Stimulated activated naive CD4-positive, alpha-beta T cell (primary cell): ENCODE results near the gene SWSAP1.
A peak's percentile ranks its signal among the peaks of the same experiment; 100 is the strongest.

Experiments
- DNase-seq, 6 experiments: peaks; one replicate each; lab custom pipeline; 2025; lab: John Stamatoyannopoulos, UW

The SWSAP1 gene

DNA sequence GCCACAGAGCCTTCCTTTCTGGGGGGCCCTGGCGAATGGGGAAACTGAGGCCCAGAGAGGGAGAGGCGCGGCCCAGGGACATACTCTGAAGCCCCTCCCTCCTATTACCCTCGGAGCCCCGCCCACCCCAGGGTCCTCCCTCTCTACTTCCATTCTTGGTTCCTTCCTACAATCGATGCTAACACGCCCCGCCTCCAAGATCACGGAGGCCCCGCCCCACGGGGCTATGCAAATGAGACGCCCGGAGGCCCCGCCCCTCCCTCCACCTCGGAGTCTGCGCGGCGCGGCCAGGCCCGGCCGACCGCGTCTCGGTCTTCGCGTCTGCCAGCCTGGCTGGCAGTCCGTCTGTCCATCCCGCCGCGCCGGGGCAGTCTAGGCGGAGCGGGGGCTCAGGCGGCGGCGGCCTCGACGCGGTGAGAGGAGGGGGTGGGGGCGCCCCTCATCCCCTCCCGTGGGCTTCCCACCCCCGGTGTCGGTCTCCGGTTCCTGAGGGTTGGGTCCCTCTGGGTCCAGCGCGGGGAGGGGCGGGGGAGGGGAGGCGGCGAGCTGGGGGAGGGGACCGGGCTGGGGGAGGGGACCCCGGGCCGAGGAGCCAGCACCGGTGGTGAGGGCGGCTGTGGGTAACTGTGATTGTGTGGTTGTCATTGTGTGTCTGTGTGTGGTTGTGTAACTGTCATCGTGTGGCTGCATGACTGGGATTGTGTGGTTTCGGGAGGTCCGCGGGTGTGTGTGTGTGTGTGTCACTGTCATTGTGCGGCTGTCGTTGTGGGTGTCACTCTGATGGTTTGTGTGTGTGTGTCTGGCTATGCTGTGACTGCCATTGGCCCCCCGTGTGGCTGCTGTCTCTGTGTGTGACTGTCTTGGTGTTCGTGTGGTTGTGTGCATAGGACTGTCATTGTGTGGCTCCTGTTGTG lies 19.0 kb upstream of the SWSAP1 start, which contains the start of gene PLPPR2:
PLPPR2 (plus strand) TSS at position 273 of the 914 bp plus-strand sequence. CDS start 2,242 bp downstream, outside the sequence.
- peak; percentile 60 to 84 (median 78) for DNase-seq

DNA sequence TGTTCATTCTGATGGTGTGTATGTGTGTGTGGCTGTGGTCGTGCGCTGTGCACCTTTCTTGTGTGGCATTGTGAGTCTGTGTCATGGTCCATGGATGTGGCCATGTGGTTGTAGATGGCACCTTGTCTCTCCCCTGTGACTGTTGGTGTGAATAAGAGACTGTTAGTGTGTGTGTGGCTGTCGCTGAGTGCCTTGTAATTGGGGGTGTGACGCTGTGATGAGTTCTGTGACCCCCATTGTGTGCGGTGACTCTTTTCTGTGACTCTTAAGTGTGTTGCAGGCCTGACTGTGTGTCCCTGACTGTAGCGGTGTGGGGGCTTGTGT lies 18.4 kb upstream of the SWSAP1 start:
- no peak for DNase-seq

DNA sequence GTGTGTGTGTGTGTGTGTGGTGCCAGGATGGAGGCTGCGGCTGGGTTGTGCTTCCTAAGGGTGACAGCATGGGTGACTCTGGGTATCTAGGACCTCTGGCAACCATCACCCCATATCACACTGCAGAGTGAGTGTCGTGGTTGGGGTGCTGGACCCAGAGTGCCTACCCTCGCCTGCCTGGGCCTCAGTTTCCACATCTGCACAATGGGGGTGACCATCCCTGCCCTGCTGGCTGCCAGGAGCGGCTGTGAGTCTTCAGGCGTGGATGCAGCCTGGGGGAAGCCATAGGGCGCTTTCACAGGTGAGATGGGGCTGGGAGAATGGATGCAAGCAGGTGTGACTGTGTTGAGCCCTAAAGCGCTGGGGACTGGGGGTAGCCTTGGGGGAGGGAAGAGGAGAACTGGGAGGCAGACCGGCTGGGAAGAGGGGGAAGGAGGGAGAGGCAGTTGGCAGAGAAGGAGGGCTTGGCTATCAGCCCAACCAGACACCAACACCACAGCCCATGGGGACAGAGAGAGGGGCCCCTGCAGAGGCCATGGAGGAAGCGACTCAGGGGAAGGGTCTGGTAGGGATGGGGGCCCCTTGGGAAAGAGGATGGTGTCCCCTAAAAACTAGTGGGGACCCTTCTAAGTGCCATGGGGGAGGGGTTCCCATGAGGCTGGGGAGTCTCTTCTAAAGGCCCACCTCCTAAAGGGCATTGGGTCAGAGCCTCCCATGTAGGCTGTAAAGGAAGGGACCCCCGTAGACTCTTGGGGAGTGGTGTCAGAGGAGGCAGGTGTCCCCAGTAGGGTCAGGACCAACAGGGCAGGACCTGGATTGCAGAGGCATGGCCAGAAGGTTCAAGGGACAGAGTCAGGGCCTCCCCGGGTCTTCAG lies 17.6 kb upstream of the SWSAP1 start:
- no peak for DNase-seq

DNA sequence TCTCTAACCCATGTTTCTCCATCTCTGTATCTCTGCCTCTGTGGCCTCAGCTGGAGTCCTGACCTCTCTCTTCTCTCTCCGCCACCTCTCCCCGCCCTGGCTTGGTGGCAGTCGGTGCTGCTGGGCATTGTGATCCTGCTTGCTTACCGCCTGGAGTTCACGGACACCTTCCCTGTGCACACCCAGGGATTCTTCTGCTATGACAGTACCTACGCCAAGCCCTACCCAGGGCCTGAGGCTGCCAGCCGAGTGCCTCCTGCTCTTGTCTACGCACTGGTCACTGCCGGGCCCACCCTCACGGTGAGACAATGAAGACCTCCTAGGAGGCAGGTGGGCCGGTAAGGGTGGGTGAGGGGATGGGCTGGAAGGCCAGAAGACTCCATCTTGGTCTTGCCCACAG lies 15.0 kb upstream of the SWSAP1 start:
- DNase-seq: no peak

DNA sequence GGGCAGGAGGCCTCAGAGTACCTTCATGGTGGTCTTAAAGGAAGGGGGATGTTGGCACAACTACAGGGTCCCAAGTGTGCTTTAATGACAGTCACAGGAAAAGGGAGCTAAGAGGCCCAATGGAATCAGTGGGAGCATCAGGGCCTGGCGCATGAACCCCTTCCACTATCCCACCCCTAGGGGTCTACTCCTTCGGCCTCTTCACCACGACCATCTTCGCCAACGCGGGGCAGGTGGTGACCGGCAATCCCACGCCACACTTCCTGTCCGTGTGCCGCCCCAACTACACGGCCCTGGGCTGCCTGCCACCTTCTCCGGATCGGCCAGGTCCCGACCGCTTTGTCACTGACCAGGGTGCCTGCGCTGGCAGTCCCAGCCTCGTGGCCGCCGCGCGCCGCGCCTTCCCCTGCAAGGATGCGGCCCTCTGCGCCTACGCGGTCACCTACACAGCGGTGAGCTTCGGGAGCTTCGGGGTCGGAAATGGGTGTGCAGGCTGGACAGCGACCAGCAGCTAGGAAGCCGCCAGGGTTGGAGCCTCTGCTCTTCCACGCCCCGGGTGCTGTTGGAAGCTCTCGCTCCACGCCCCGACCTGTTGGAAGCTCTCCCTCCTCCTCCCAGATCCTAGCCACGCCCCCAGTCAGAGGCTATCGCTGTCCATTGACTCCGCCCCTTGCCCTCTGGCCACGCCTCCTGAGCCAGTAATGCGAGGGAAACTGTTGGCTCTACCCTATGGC lies 13.3 kb upstream of the SWSAP1 start:
- DNase-seq: no peak

DNA sequence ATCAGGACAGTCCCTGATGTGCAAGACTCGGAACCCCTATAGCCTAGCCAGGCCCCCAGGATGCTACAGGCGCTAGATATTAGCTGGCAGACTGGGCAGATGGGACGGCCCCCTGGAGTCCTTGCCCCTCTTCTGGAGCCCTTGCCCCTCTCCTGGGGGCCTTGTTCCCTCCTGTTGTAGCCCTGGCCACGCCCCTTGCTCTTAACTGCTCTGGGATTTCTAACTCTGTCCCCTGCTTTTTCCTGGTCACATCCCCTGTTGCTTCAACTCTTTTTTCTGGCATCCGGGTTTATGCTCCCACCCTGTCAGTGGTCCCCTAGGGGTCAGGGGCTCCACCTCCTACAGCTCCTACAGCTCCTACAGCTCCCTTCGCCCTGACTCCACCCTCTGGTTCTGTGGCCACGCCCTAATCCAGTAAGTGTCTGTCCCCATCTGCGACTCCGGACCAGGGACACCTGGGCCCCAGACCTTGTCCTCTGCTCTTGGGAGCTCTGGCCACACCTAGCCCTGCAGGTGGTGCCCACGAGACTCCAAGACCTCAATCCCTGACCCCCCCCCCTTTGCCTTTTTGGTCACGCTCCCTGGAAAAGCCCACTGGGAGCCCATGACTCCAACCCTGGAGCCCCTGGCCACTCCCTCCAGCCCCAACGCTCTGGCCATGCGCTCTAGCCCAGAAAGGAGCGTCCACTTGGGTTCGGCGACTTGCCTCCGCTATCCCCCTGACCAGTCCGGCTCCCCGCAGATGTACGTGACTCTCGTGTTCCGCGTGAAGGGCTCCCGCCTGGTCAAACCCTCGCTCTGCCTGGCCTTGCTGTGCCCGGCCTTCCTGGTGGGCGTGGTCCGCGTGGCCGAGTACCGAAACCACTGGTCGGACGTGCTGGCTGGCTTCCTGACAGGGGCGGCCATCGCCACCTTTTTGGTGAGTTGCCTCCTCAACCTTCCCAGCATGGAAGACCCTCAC lies 12.4 kb upstream of the SWSAP1 start:
- DNase-seq: no peak

DNA sequence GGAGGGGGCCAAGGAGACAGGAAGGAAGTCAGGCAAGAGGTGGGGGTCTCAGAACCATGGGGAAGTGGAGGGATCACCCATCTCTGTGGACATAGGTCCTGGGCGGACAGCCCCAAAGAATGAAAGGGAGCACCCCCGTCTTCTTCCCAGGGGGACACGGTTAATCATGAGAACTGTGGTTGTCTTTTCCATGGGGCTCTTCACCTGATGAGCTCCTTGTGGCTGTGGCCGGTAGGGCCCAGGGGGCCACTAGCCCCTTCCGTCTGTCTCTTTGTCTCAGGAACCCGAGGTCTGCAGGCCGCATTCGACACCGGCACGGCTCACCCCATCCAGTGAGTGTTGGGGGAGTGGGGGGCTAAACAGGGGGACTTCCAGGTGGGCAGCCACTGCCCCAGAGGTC lies 10.6 kb upstream of the SWSAP1 start:
- no peak for DNase-seq

DNA sequence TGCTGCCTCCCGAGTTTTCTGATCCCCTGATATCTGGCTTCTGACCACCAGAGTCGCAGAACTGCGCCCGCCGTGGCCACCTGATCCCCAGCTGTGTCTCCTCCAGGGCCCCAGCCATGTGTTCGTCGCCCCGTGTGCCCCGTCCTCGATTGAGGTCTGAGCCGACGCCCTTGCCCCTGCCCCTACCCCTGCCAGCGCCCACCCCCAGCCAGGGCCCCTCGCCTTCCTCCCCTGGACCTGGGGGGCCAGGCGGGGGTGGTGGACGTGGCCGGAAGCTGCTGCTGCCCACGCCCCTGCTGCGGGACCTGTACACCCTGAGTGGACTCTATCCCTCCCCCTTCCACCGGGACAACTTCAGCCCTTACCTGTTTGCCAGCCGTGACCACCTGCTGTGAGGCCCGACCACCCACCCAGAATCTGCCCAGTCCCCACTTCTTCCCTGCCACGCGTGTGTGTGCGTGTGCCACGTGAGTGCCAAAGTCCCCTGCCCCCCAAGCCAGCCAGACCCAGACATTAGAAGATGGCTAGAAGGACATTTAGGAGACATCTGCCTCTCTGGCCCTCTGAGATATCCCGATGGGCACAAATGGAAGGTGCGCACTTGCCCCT lies 10.1 kb upstream of the SWSAP1 start:
- no peak for DNase-seq

DNA sequence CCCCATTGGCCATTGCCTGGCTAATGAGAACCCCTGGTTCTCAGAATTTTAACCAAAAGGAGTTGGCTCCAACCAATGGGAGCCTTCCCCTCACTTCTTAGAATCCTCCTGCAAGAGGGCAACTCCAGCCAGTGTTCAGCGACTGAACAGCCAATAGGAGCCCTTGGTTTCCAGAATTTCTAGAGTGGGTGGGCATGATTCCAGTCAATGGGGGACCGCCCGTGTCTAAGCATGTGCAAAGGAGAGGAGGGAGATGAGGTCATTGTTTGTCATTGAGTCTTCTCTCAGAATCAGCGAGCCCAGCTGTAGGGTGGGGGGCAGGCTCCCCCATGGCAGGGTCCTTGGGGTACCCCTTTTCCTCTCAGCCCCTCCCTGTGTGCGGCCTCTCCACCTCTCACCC lies 9.5 kb upstream of the SWSAP1 start:
- DNase-seq: no peak

DNA sequence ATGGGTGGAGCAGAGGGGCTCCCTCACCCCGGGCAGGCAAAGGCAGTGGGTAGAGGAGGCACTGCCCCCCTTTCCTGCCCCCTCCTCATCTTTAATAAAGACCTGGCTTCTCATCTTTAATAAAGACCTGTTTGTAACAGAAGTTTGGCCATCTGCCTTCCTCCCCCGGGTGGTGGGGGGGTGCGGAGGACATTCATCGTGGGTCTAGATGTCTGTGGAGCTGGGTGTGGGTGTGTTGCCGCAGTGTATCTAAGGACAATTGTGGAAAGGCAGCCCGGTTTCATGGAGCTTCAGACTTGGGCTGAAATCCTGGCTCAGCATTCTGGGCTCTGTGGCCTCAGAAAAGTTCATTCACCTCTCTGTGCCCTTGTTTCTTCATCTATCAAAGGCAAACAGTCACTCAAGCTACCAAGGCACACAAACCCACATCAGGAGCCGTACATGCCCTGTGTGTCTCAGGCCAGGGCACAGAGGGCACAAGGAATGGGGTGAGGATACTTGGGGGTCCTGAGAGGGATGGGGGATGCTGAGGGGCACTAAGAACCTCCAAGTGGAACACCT lies 8.8 kb upstream of the SWSAP1 start:
- DNase-seq: no peak

DNA sequence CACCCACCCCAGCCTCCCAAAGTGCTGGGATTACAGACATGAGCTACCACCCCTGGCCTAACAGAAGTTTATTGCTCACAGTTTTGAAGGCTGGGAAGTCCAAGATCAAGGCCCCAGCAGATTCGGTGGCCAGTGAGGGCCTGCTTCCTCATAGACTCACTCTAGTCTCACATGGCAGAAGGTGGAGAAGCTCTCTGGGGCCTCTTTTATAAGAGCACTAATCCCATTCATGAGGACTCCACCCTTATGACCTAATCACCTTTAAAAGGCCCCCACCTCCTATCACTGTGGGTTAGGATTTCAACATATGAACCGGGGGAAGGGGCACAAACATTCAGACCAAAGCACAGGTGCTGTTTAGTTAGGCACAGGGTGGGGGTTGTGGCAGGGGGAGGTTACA lies 6.9 kb upstream of the SWSAP1 start:
- DNase-seq: no peak

DNA sequence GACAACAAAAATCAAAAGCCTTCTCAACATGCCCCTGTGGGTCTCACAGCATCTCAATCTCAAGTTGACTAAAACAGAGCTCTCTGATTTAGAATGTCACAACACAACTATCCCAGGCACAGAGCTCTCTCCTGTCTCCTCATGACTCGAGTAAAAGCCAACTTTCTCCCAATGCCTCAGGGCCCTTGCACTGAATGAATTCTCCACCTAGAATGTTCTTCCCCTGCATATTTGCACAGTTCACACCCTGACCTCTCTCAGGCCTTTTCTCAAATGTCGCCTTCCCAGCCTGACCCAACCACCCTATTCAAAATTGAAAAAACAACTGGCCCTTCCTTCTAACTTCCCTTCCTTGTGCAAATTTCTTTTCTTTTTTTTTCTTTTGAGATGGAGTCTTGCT lies 3.7 kb upstream of the SWSAP1 start:
- no peak for DNase-seq

DNA sequence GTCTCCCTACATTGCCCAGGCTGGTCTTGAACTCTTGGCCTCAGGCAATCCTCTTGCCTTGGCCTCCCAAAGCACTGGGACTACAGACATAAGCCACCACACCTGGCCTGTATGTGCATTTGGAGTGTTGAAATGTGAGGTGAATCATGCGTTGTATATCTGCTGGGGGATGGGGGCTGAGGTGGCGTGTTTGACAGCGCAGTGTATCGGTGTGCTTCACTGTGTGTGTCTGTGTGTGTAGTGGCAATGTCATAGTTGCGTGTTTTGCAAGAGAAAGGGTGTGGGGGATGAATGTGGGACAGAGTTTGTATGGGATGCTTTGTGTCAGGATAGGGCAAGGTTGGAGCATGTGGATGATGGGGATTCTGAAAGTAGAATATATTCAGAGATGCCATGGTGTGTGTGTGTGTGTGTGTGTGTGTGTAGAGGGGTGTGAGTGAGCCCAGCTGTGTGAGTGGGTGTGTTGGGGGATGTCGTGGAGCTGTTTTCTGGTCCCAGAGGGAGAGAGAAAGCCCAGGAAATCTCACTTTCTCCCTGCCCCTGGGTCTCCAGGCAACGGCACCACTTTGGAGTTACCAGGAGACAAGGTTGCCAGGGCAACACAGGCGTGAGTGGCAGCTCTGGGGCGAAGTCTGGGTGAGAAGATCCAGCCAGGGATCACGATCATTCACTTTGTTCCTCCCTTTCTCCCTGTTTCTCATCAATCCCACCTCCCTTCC lies 1.1 kb upstream of the SWSAP1 start:
- no peak for DNase-seq

DNA sequence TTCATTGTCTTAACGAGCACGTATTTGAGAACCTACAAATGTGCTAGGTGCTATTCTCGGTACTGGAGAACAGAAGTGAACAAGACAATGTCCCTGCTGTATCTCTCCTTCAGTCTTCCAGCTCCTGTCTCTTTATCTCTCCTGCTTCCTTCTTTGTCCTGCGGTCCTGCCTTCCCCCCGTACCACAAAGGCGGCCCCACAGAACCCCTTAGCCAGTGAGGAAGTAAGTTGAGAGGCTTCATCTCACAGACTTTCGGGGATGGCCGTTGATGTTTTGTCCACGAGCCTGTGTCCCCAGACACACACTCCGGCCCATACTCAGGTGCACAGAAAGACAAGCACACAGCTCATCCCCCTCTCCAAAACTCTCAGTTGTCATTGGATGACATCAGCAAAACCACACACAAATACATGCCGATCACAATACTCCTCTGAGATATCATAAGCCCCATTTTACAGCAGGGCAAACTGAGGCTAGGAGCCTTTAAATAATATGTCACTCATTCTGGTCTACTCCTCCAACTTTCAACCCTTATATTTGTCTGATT lies 507 bp upstream of the SWSAP1 start:
- no peak for DNase-seq

DNA sequence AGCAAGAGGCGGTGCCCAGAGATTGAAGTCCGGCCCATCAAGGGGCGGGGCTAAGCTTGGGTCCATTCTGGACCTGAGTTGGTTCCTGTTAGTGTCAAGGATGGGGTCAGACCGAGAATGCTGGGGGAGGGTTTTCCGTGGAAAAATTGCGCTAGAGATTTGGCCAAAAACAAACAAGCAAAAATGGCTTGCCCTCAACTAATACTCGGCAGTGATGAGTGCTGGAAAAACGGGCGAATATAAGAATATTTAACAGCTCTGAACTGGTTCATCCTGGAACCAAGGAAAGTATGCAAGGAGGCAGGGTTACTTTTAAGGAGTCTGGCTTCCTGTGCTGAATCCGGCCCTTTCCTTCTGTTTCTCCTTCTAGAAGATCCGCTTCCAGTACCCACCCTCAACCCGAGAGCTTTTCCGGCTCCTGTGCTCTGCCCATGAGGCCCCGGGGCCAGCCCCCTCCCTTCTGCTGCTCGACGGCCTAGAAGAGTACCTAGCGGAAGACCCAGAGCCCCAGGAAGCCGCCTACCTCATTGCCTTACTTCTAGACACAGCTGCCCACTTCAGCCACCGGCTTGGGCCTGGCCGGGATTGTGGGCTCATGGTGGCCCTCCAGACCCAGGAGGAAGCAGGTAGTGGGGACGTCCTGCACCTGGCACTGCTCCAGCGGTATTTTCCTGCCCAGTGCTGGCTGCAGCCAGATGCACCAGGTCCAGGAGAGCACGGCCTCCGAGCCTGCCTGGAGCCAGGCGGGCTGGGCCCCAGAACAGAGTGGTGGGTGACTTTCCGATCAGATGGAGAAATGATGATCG lies 880 bp downstream of the SWSAP1 start:
- peak; percentile 58 to 89 (median 76) for DNase-seq

DNA sequence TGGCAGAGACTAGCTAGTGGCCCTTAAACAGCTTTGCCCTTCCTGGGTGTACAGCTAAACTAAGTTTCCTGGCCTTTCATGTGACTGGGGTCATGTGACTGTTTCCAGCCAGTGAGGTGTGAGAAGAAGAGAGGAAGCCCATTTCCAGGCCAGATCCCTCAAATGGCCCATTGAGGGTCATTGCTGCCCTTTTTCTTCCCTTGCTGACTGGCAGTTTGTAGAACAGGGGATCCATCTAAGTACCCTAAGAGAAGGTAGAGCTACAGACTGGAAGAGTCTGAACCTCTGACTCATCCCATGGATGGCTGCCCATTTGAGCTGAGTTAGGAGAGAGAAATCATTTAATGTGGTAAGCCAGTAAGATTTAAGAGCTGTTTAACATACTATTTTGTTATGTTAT lies 2.8 kb downstream of the SWSAP1 start:
- no peak for DNase-seq

DNA sequence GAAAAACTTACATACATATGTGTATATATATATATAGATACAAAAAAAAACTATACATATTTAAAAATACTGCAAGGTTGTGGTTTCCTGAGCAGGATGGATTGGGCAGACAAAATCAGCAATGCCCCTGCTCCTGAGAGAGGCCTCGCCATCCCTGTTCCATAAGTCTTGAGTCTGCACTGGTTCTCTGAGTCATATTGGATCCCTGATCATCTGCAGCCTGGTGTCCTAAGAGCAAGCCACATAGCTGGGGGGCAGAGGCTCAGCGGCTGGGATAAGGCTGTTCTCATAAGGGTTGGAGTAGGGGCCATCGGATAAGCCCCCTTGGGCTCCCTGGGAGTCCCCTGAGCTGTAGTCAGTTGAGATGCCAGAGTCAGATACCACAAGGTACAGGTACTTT lies 3.3 kb downstream of the SWSAP1 start:
- no peak for DNase-seq

DNA sequence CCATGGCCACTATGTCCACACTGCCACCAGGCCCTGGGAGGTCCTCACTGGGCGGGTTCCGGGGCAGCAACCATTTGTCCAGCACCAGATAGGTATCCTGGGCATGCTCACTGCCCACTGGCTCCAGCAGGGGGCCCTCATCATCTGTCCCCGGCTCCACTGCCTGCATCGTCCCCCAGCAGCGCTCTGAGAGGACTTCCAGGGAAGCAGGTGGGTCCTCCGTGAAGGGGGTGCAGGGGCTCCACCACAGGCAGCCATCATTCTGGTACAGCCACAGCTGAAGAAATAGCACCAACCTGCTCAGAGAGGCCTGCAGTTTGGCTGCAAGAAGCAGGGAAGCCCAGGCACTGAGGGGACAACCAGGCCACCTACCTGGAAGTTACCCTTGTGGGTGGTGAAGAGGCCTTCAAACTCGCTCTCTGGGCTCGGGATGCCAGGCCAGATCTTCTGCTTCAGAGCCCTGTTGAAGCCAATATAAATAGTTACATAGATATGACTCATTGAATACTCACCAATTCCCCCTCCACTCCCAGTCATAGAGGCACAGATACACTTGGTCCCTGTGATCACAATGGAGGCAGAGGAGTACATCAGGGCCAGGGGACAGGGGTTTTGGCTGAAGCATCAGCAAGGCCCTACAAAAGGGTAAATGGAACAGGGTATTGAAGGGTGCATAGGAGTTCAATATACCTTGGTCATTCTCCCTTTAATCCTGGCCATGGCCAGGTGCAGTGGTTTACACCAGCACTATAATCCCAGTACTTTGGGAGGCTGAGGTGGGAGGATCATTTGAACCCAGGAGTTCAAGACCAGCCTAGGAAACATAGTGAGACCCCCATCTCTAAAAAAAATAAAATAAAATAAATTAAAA lies 4.1 kb downstream of the SWSAP1 start:
- no peak for DNase-seq
